ENCODE results near the gene ITGA8.
A peak's percentile ranks its signal among the peaks of the same experiment; 100 is the strongest.

The ITGA8 gene

GRCh38 chr10:15579605-15580004 lies 140.1 kb downstream of the ITGA8 start:
- peak; percentile 24 for DNase-seq (ENCODE audit: extremely low read depth, low read depth)
- TF ChIP-seq CTCF (IDR thresholded peaks at IDR 0.05; ENCODE audit: low read depth, low read length), result no peak

GRCh38 chr10:15572531-15573045 lies 147.1 kb downstream of the ITGA8 start:
- TF ChIP-seq CTCF (IDR thresholded peaks at IDR 0.05; ENCODE audit: low read depth, low read length), result no peak
- no peak for DNase-seq (ENCODE audit: extremely low read depth, low read depth)

GRCh38 chr10:15571575-15571974 lies 148.1 kb downstream of the ITGA8 start:
- TF ChIP-seq CTCF (IDR thresholded peaks at IDR 0.05; ENCODE audit: low read depth, low read length), result no peak
- no peak for DNase-seq (ENCODE audit: extremely low read depth, low read depth)

GRCh38 chr10:15570738-15571339 lies 148.9 kb downstream of the ITGA8 start:
- no peak for TF ChIP-seq CTCF (IDR thresholded peaks at IDR 0.05; ENCODE audit: low read depth, low read length)
- DNase-seq (ENCODE audit: extremely low read depth, low read depth), result no peak

GRCh38 chr10:15567952-15568351 lies 151.8 kb downstream of the ITGA8 start:
- no peak for DNase-seq (ENCODE audit: extremely low read depth, low read depth)
- no peak for TF ChIP-seq CTCF (IDR thresholded peaks at IDR 0.05; ENCODE audit: low read depth, low read length)

- TF ChIP-seq CTCF (IDR thresholded peaks at IDR 0.05; ENCODE audit: low read depth, low read length), result no peak
These were observed 156.5 kb downstream of the ITGA8 start for GRCh38 chr10:15563246-15563645.

GRCh38 chr10:15562578-15562977 lies 157.1 kb downstream of the ITGA8 start:
- no peak for DNase-seq (ENCODE audit: extremely low read depth, low read depth)
- TF ChIP-seq CTCF (IDR thresholded peaks at IDR 0.05; ENCODE audit: low read depth, low read length), result no peak

More at GRCh38 chr10:15563246-15563645, 156.5 kb downstream of the ITGA8 start:
- no peak for DNase-seq (ENCODE audit: extremely low read depth, low read depth)

Data from AG09319 (cell line).